ENCODE data around the gene SYT9. TPM values are rescaled to one million over a fixed set of nuclear protein-coding genes. Genes with fewer than 3 reads are reported as not detected.

SYT9 gene
- total RNA-seq, 1 donor from 2014 or later, result 0.16 TPM

GRCh38 chr11:7462706-7463105, 211.0 kb downstream of the SYT9 start:
- Histone ChIP-seq H4K20me1 (ENCODE audit: insufficient read depth, low read length) (no peaks in the 10 kb centered on the region), H3K27ac (ENCODE audit: low read depth, low read length) (no peak overlapping the region), H3K36me3 (ENCODE audit: insufficient read depth, low read length) (no peaks in the 10 kb centered on the region), H3K4me3 (ENCODE audit: insufficient read depth, low read depth, low read length) (no peak overlapping the region), H2AFZ (ENCODE audit: low read depth, low read length) (no peak overlapping the region), H3K9me3 (ENCODE audit: insufficient read depth, low read depth, low read length) (no peaks in the 10 kb centered on the region), H3K9ac (ENCODE audit: low read length) (no peak overlapping the region), H3K4me2 (ENCODE audit: low read length) (no peak overlapping the region), H3K79me2 (ENCODE audit: insufficient read depth, low read length) (no peaks in the 10 kb centered on the region), H3K4me1 (ENCODE audit: insufficient read depth, low read length) (no peaks in the 10 kb centered on the region), H3K27me3 (ENCODE audit: insufficient read depth, low read length) (no peaks in the 10 kb centered on the region)
- Mint-ChIP-seq H3K36me3 (ENCODE audit: low read depth, unreplicated experiment) (no peaks in the 10 kb centered on the region), H3K27ac (ENCODE audit: unreplicated experiment) (no peak overlapping the region), H3K9me3 (ENCODE audit: unreplicated experiment) (peaks cover 3% of the 10 kb centered on the region), H3K27me3 (ENCODE audit: low read depth, unreplicated experiment) (no peaks in the 10 kb centered on the region), H3K4me3 (ENCODE audit: unreplicated experiment) (no peak overlapping the region), H3K4me1 (ENCODE audit: low read depth, unreplicated experiment) (no peaks in the 10 kb centered on the region)
- no peak for TF ChIP-seq EZH2 (IDR thresholded peaks at IDR 0.05; ENCODE audit: insufficient read depth, low read length)
- TF ChIP-seq, protein P1, sequence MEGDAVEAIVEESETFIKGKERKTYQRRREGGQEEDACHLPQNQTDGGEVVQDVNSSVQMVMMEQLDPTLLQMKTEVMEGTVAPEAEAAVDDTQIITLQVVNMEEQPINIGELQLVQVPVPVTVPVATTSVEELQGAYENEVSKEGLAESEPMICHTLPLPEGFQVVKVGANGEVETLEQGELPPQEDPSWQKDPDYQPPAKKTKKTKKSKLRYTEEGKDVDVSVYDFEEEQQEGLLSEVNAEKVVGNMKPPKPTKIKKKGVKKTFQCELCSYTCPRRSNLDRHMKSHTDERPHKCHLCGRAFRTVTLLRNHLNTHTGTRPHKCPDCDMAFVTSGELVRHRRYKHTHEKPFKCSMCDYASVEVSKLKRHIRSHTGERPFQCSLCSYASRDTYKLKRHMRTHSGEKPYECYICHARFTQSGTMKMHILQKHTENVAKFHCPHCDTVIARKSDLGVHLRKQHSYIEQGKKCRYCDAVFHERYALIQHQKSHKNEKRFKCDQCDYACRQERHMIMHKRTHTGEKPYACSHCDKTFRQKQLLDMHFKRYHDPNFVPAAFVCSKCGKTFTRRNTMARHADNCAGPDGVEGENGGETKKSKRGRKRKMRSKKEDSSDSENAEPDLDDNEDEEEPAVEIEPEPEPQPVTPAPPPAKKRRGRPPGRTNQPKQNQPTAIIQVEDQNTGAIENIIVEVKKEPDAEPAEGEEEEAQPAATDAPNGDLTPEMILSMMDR (IDR thresholded peaks at IDR 0.05; ENCODE audit: insufficient read depth, low read depth, low read length), result no peak
- no peak for FAIRE-seq
- DNase-seq (ENCODE audit: low read depth), result no peak

DNA sequence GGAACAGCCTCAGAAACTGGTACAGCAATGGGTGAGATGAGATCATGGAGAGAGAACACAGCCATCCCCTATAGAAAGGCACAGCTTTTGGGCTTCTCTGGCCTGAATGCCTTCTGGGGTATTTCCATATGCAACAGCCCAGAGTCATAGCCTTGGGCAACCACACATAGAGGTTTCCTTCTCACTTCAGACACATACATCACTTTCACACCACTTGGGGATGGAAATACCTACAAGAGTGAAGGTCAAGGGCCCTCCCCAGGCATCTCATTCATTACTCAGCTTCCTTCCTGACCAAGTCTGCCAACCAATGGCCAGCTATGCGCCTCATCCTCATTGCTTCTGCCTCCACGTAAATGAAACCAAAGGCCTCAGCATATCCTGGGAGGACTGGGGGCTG, 215.9 kb downstream of the SYT9 start:
- no peak overlapping the region for H3K27ac ChIP-seq (ENCODE audit: low read depth, low read length)
- H4K20me1 ChIP-seq (ENCODE audit: insufficient read depth, low read length), result no peaks in the 10 kb centered on the region
- H3K4me2 ChIP-seq (ENCODE audit: low read length), result no peak overlapping the region
- no peaks in the 10 kb centered on the region for H3K9me3 ChIP-seq (ENCODE audit: insufficient read depth, low read depth, low read length)
- no peak for DNase-seq (ENCODE audit: low read depth)
- H3K27me3 ChIP-seq (ENCODE audit: insufficient read depth, low read length), result no peaks in the 10 kb centered on the region
- no peak overlapping the region for H3K9ac ChIP-seq (ENCODE audit: low read length)
- TF ChIP-seq, protein P1 (IDR thresholded peaks at IDR 0.05; ENCODE audit: insufficient read depth, low read depth, low read length), result no peak
- TF ChIP-seq EZH2 (IDR thresholded peaks at IDR 0.05; ENCODE audit: insufficient read depth, low read length), result no peak
- no peak overlapping the region for H3K4me3 Mint-ChIP-seq (ENCODE audit: unreplicated experiment)
- no peak overlapping the region for H2AFZ ChIP-seq (ENCODE audit: low read depth, low read length)
- H3K27ac Mint-ChIP-seq (ENCODE audit: unreplicated experiment), result no peak overlapping the region
- FAIRE-seq, result no peak
- H3K27me3 Mint-ChIP-seq (ENCODE audit: low read depth, unreplicated experiment), result no peaks in the 10 kb centered on the region
- no peaks in the 10 kb centered on the region for H3K36me3 Mint-ChIP-seq (ENCODE audit: low read depth, unreplicated experiment)
- H3K4me3 ChIP-seq (ENCODE audit: insufficient read depth, low read depth, low read length), result no peak overlapping the region
- no peaks in the 10 kb centered on the region for H3K36me3 ChIP-seq (ENCODE audit: insufficient read depth, low read length)
- H3K9me3 Mint-ChIP-seq (ENCODE audit: unreplicated experiment), result no peaks in the 10 kb centered on the region
- H3K79me2 ChIP-seq (ENCODE audit: insufficient read depth, low read length), result no peaks in the 10 kb centered on the region
- no peaks in the 10 kb centered on the region for H3K4me1 ChIP-seq (ENCODE audit: insufficient read depth, low read length)
- no peaks in the 10 kb centered on the region for H3K4me1 Mint-ChIP-seq (ENCODE audit: low read depth, unreplicated experiment)

DNA sequence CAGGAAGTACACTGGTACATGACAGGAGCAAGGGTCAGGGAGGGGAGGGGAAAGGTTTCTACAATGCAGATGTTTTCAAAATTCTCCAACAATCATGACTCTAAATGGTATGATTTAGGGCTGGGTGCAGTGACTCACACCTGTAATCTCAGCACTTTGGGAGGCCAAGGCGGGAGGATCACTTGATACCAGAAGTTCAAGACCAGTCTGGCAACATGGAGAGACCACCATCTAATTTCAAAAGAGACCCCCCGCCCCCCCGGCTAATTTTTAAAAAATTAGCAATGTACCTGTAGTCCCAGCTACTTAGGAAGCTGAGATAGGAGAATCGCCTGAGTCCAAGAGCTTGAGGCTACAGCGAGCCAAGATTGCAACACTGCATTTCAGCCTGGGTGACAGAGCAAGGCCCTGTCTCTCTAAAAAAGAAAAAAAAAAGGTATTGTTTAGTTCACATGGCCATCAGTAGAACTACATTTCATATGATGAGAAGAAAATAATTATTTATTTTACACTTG, 217.7 kb downstream of the SYT9 start:
- no peak overlapping the region for H2AFZ ChIP-seq (ENCODE audit: low read depth, low read length)
- no peak overlapping the region for H3K27ac Mint-ChIP-seq (ENCODE audit: unreplicated experiment)
- no peak for DNase-seq (ENCODE audit: low read depth)
- no peak overlapping the region for H3K9ac ChIP-seq (ENCODE audit: low read length)
- no peaks in the 10 kb centered on the region for H3K27me3 ChIP-seq (ENCODE audit: insufficient read depth, low read length)
- no peaks in the 10 kb centered on the region for H3K36me3 Mint-ChIP-seq (ENCODE audit: low read depth, unreplicated experiment)
- TF ChIP-seq EZH2 (IDR thresholded peaks at IDR 0.05; ENCODE audit: insufficient read depth, low read length), result no peak
- TF ChIP-seq, protein P1 (IDR thresholded peaks at IDR 0.05; ENCODE audit: insufficient read depth, low read depth, low read length), result no peak
- no peak overlapping the region for H3K4me3 Mint-ChIP-seq (ENCODE audit: unreplicated experiment)
- H3K27ac ChIP-seq (ENCODE audit: low read depth, low read length), result no peak overlapping the region
- no peaks in the 10 kb centered on the region for H4K20me1 ChIP-seq (ENCODE audit: insufficient read depth, low read length)
- no peaks in the 10 kb centered on the region for H3K36me3 ChIP-seq (ENCODE audit: insufficient read depth, low read length)
- H3K27me3 Mint-ChIP-seq (ENCODE audit: low read depth, unreplicated experiment), result peaks cover 4% of the 10 kb centered on the region
- no peak for FAIRE-seq
- no peak overlapping the region for H3K4me3 ChIP-seq (ENCODE audit: insufficient read depth, low read depth, low read length)
- no peaks in the 10 kb centered on the region for H3K9me3 Mint-ChIP-seq (ENCODE audit: unreplicated experiment)
- H3K4me1 Mint-ChIP-seq (ENCODE audit: low read depth, unreplicated experiment), result no peaks in the 10 kb centered on the region
- no peak overlapping the region for H3K4me2 ChIP-seq (ENCODE audit: low read length)
- no peaks in the 10 kb centered on the region for H3K9me3 ChIP-seq (ENCODE audit: insufficient read depth, low read depth, low read length)
- H3K4me1 ChIP-seq (ENCODE audit: insufficient read depth, low read length), result no peaks in the 10 kb centered on the region
- H3K79me2 ChIP-seq (ENCODE audit: insufficient read depth, low read length), result no peaks in the 10 kb centered on the region

All from astrocyte (in vitro differentiated cells and primary cell).